ENCODE measurements around the gene SEPTIN10.

Gene SEPTIN10

DNA sequence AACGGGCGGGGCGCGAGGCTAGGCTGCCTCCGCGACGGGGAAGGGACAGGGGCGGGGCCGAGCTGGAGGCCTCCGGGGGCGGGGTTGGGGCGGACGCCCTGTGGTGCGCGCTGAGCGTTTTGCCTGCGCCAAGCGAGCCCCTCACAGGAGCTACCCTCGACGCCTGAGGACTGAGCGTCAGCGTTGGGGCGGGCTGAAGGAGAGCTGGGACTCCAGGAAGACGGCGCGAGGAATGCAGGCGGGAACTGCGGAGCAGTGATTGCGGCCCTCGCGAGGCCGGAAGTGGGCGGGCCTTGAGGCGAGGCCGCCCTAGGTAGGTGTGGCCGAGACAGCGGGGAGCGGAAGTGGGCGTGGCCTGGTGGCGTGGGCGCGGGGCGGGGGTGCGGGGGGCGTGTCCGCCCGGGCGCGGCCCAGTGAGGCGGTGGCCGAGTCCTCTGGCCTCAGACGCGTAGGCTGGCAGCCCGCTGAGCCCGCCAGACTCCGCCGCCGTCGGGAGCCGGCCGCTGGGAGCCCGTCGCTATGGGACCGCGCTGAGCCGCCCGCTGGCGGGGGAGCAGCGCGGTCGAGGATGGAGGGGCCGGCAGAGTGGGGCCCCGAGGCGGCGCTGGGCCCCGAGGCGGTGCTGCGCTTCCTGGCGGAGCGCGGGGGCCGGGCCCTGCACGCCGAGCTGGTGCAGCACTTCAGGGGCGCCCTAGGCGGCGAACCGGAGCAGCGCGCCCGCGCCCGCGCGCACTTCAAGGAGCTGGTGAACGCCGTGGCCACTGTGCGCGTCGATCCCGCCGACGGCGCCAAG lies at the start of gene SEPTIN10, which contains the start of gene SOWAHC:
Gene SEPTIN10, minus strand, starts transcription at position 45 of the 793 bp plus-strand sequence. CDS start 139 bp downstream, outside the sequence.
Gene SOWAHC, plus strand, starts transcription at position 443 of the 793 bp plus-strand sequence. Its CDS starts 126 bp downstream, at position 569.
- peaks cover 100% of the 10 kb centered on the region for H3K27me3 ChIP-seq
- H3K36me3 ChIP-seq: no peaks in the 10 kb centered on the region
- H3K9me3 ChIP-seq: no peaks in the 10 kb centered on the region
- no peak within 1 kb of the TSS for H3K27ac ChIP-seq
- TF ChIP-seq, protein P1, sequence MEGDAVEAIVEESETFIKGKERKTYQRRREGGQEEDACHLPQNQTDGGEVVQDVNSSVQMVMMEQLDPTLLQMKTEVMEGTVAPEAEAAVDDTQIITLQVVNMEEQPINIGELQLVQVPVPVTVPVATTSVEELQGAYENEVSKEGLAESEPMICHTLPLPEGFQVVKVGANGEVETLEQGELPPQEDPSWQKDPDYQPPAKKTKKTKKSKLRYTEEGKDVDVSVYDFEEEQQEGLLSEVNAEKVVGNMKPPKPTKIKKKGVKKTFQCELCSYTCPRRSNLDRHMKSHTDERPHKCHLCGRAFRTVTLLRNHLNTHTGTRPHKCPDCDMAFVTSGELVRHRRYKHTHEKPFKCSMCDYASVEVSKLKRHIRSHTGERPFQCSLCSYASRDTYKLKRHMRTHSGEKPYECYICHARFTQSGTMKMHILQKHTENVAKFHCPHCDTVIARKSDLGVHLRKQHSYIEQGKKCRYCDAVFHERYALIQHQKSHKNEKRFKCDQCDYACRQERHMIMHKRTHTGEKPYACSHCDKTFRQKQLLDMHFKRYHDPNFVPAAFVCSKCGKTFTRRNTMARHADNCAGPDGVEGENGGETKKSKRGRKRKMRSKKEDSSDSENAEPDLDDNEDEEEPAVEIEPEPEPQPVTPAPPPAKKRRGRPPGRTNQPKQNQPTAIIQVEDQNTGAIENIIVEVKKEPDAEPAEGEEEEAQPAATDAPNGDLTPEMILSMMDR (IDR thresholded peaks at IDR 0.05): no peak
- peaks cover 0 to 16% of the 10 kb centered on the region in 2 experiments for H3K4me1 ChIP-seq (ENCODE audit: control insufficient read depth in 1 of 2, insufficient read depth in 1 of 2, low read depth in 1 of 2, low read length in 1 of 2)
- peak within 1 kb of the TSS; percentile 56 to 68 for H3K4me3 ChIP-seq (ENCODE audit: low read depth in 1 of 2, low read length in 1 of 2)

DNA sequence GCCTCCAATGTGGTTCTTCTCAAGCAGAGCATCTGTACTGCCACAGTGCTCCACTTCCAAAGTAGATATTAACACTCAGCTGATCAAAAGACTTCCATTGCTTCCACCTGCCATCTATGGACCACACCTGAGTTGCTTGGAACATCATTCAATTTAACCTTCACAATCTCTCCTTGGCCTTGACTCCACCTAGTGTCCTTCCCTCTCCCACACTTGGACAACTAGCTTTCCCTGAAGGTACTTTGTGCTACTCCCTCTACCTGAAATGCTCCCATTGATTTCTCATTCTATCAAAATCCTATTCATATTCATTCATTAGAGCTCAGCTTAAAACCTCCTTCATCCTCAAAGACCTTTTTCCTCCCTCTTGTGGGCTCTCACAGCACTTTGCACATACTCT lies 49.1 kb upstream of the SEPTIN10 start:
- TF ChIP-seq, protein P1 (IDR thresholded peaks at IDR 0.05): no peak
- Histone ChIP-seq H3K9me3 (no peaks in the 10 kb centered on the region), H3K4me1 (ENCODE audit: control insufficient read depth in 1 of 2, insufficient read depth in 1 of 2, low read depth in 1 of 2, low read length in 1 of 2) (no peaks in the 10 kb centered on the region), H3K27me3 (peaks cover 19% of the 10 kb centered on the region), H3K36me3 (no peaks in the 10 kb centered on the region), H3K4me3 (ENCODE audit: low read depth in 1 of 2, low read length in 1 of 2) (no peak overlapping the region), H3K27ac (no peak overlapping the region)

GRCh38 chr2:109660046-109660860 lies 46.5 kb upstream of the SEPTIN10 start:
- Histone ChIP-seq H3K4me1 (ENCODE audit: control insufficient read depth in 1 of 2, insufficient read depth in 1 of 2, low read depth in 1 of 2, low read length in 1 of 2) (no peaks in the 10 kb centered on the region), H3K4me3 (ENCODE audit: low read depth in 1 of 2, low read length in 1 of 2) (no peak overlapping the region), H3K36me3 (no peaks in the 10 kb centered on the region), H3K9me3 (no peaks in the 10 kb centered on the region), H3K27ac (no peak overlapping the region), H3K27me3 (peaks cover 12% of the 10 kb centered on the region)
- TF ChIP-seq, protein P1 (IDR thresholded peaks at IDR 0.05): no peak

GRCh38 chr2:109659396-109660045 lies 45.8 kb upstream of the SEPTIN10 start:
- TF ChIP-seq, protein P1 (IDR thresholded peaks at IDR 0.05): no peak
- Histone ChIP-seq H3K27ac (no peak overlapping the region), H3K9me3 (no peaks in the 10 kb centered on the region)

GRCh38 chr2:109655287-109655686 lies 41.5 kb upstream of the SEPTIN10 start:
- H3K27me3 ChIP-seq: no peaks in the 10 kb centered on the region

More at GRCh38 chr2:109659396-109660045, 45.8 kb upstream of the SEPTIN10 start:
- no peak overlapping the region for H3K4me3 ChIP-seq (ENCODE audit: low read depth in 1 of 2, low read length in 1 of 2)
- H3K36me3 ChIP-seq: no peaks in the 10 kb centered on the region
- H3K4me1 ChIP-seq (ENCODE audit: control insufficient read depth in 1 of 2, insufficient read depth in 1 of 2, low read depth in 1 of 2, low read length in 1 of 2): no peaks in the 10 kb centered on the region
- peaks cover 12% of the 10 kb centered on the region for H3K27me3 ChIP-seq

More at GRCh38 chr2:109655287-109655686, 41.5 kb upstream of the SEPTIN10 start:
- Histone ChIP-seq H3K9me3 (no peaks in the 10 kb centered on the region), H3K4me3 (ENCODE audit: low read depth in 1 of 2, low read length in 1 of 2) (no peak overlapping the region), H3K4me1 (ENCODE audit: control insufficient read depth in 1 of 2, insufficient read depth in 1 of 2, low read depth in 1 of 2, low read length in 1 of 2) (no peaks in the 10 kb centered on the region), H3K27ac (no peak overlapping the region), H3K36me3 (no peaks in the 10 kb centered on the region)
- TF ChIP-seq, protein P1 (IDR thresholded peaks at IDR 0.05): no peak

Data from neutrophil (primary cell).